ENCODE results near the gene EXT2. TPM values are rescaled to one million over a fixed set of nuclear protein-coding genes. Genes with fewer than 3 reads are reported as not detected.
A peak's percentile ranks its signal among the peaks of the same experiment; 100 is the strongest.

The EXT2 gene
- total RNA-seq, 1 donor from 2014 or later: 106 TPM

- TF ChIP-seq CTCF (IDR thresholded peaks at IDR 0.05): no peak
- no peak for DNase-seq (ENCODE audit: low spot score)
- peaks cover 29% of the 10 kb centered on the region for H3K36me3 Mint-ChIP-seq (ENCODE audit: low read depth)
- H3K27me3 Mint-ChIP-seq (ENCODE audit: low read depth): no peaks in the 10 kb centered on the region
- peaks cover 26% of the 10 kb centered on the region for H3K4me1 Mint-ChIP-seq (ENCODE audit: low read depth)
- H3K4me3 Mint-ChIP-seq (ENCODE audit: unreplicated experiment): no peak overlapping the region
- H3K27ac Mint-ChIP-seq (ENCODE audit: unreplicated experiment): no peak overlapping the region
- no peaks in the 10 kb centered on the region for H3K9me3 Mint-ChIP-seq (ENCODE audit: low read depth)
Measured at GRCh38 chr11:44128729-44129128, 33.3 kb downstream of the EXT2 start.

- H3K27ac Mint-ChIP-seq (ENCODE audit: unreplicated experiment): peak overlapping the region; percentile 4
- peaks cover 11% of the 10 kb centered on the region for H3K4me1 Mint-ChIP-seq (ENCODE audit: low read depth)
- H3K4me3 Mint-ChIP-seq (ENCODE audit: unreplicated experiment): no peak overlapping the region
- no peaks in the 10 kb centered on the region for H3K9me3 Mint-ChIP-seq (ENCODE audit: low read depth)
- H3K36me3 Mint-ChIP-seq (ENCODE audit: low read depth): peaks cover 26% of the 10 kb centered on the region
- TF ChIP-seq CTCF (IDR thresholded peaks at IDR 0.05): no peak
- no peaks in the 10 kb centered on the region for H3K27me3 Mint-ChIP-seq (ENCODE audit: low read depth)
- no peak for DNase-seq (ENCODE audit: low spot score)
Measured at GRCh38 chr11:44130751-44131150, 35.3 kb downstream of the EXT2 start.

GRCh38 chr11:44133335-44133946, 38.0 kb downstream of the EXT2 start:
- no peak overlapping the region for H3K4me3 Mint-ChIP-seq (ENCODE audit: unreplicated experiment)
- no peak for DNase-seq (ENCODE audit: low spot score)
- H3K27me3 Mint-ChIP-seq (ENCODE audit: low read depth): no peaks in the 10 kb centered on the region
- no peak overlapping the region for H3K27ac Mint-ChIP-seq (ENCODE audit: unreplicated experiment)
- peak; percentile 87 for TF ChIP-seq CTCF (IDR thresholded peaks at IDR 0.05)
- peaks cover 27% of the 10 kb centered on the region for H3K4me1 Mint-ChIP-seq (ENCODE audit: low read depth)
- H3K9me3 Mint-ChIP-seq (ENCODE audit: low read depth): no peaks in the 10 kb centered on the region
- H3K36me3 Mint-ChIP-seq (ENCODE audit: low read depth): peaks cover 15% of the 10 kb centered on the region

GRCh38 chr11:44134625-44135024, 39.1 kb downstream of the EXT2 start:
- no peak overlapping the region for H3K4me3 Mint-ChIP-seq (ENCODE audit: unreplicated experiment)
- H3K27ac Mint-ChIP-seq (ENCODE audit: unreplicated experiment): no peak overlapping the region
- no peak for TF ChIP-seq CTCF (IDR thresholded peaks at IDR 0.05)
- H3K36me3 Mint-ChIP-seq (ENCODE audit: low read depth): peaks cover 10% of the 10 kb centered on the region
- peaks cover 33% of the 10 kb centered on the region for H3K4me1 Mint-ChIP-seq (ENCODE audit: low read depth)
- H3K9me3 Mint-ChIP-seq (ENCODE audit: low read depth): no peaks in the 10 kb centered on the region
- H3K27me3 Mint-ChIP-seq (ENCODE audit: low read depth): no peaks in the 10 kb centered on the region
- no peak for DNase-seq (ENCODE audit: low spot score)

GRCh38 chr11:44136176-44136945, 40.9 kb downstream of the EXT2 start:
- peaks cover 27% of the 10 kb centered on the region for H3K4me1 Mint-ChIP-seq (ENCODE audit: low read depth)
- H3K9me3 Mint-ChIP-seq (ENCODE audit: low read depth): no peaks in the 10 kb centered on the region
- H3K4me3 Mint-ChIP-seq (ENCODE audit: unreplicated experiment): no peak overlapping the region
- H3K36me3 Mint-ChIP-seq (ENCODE audit: low read depth): peaks cover 4% of the 10 kb centered on the region
- H3K27ac Mint-ChIP-seq (ENCODE audit: unreplicated experiment): peak overlapping the region; percentile 55
- no peaks in the 10 kb centered on the region for H3K27me3 Mint-ChIP-seq (ENCODE audit: low read depth)
- TF ChIP-seq CTCF (IDR thresholded peaks at IDR 0.05): no peak
- no peak for DNase-seq (ENCODE audit: low spot score)
